GM18858 (cell line): ENCODE results near the gene CBL.

ENCODE experiments used
- ATAC-seq: cut with Tn5 transposase; IDR thresholded peaks from one replicate; pipeline ENCODE4 v1.9.1; 2021; ENCODE audit not compliant: unreplicated experiment

CBL gene

GRCh38 chr11:119329320-119329719 lies 123.2 kb downstream of the CBL start:
- no peak for ATAC-seq

- no peak for ATAC-seq
These were observed 124.1 kb downstream of the CBL start for GRCh38 chr11:119330237-119330636.

GRCh38 chr11:119332111-119332765 lies 126.1 kb downstream of the CBL start:
- ATAC-seq: no peak

GRCh38 chr11:119334174-119334930 lies 128.2 kb downstream of the CBL start, which contains the start of gene RNF26:
Gene RNF26 (plus strand): TSS chr11:119334527. CDS start chr11:119335123, 596 bp downstream.
- ATAC-seq: peak; percentile 80

GRCh38 chr11:119335091-119335654 lies 129.0 kb downstream of the CBL start:
- ATAC-seq: no peak

- ATAC-seq: no peak
These were observed 129.8 kb downstream of the CBL start for GRCh38 chr11:119335655-119336543.

GRCh38 chr11:119336744-119337469 lies 130.8 kb downstream of the CBL start:
- ATAC-seq: no peak

GRCh38 chr11:119337581-119338317 lies 131.6 kb downstream of the CBL start:
- ATAC-seq: no peak

- ATAC-seq: no peak
These were observed 132.3 kb downstream of the CBL start for GRCh38 chr11:119338318-119338890.

GRCh38 chr11:119338965-119339588 lies 132.9 kb downstream of the CBL start:
- no peak for ATAC-seq

- ATAC-seq: no peak
These were observed 133.6 kb downstream of the CBL start for GRCh38 chr11:119339589-119340334.

GRCh38 chr11:119340335-119341221 lies 134.4 kb downstream of the CBL start, which contains the start of gene C1QTNF5:
Gene C1QTNF5 (minus strand): TSS chr11:119340883. CDS start chr11:119340397, 486 bp downstream.
- no peak for ATAC-seq

- no peak for ATAC-seq
These were observed 135.3 kb downstream of the CBL start for GRCh38 chr11:119341222-119342022.

- ATAC-seq: no peak
These were observed 135.8 kb downstream of the CBL start for GRCh38 chr11:119342023-119342300.

GRCh38 chr11:119342362-119343130 lies 136.4 kb downstream of the CBL start:
- no peak for ATAC-seq

- ATAC-seq: no peak
These were observed 137.6 kb downstream of the CBL start for GRCh38 chr11:119343726-119344125.
